Measurements from ENCODE around the gene APOBEC2. TPM values are rescaled to one million over a fixed set of nuclear protein-coding genes. Genes with fewer than 3 reads are reported as not detected.

Gene APOBEC2
- polyA plus RNA-seq, 1 donor (not counting 4 experiments of a cell fraction or from before 2014, with no cell fraction given), result 0.05 TPM

DNA sequence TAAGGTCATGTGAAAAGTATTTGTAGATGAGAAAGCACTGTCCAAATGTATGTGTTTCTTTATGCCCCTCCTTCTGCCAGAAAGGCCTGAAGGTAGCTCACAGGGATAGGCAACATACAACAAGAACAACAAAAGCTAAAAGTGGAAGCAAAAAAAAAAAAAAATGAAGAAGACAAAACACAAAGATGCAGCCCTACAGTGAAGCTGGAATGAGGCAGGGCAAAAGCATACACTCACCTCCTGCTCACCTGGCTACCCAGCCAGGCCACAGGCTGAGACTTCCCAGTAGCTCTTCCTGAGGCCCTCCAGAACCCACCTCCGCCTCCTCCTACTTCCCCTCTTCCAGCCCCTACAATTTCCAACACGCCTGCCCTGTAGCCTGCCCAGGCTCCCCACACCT is 16.4 kb upstream of the APOBEC2 start:
- no peaks in the 10 kb centered on the region for H3K9me3 ChIP-seq (ENCODE audit: control insufficient read depth, low read depth, low read length)
- peak overlapping the region in 2 of 3 experiments; percentile 23 to 27 for H3K4me3 ChIP-seq (ENCODE audit: control insufficient read depth in 2 of 3, extremely low read depth in 1 of 3, insufficient read depth in 2 of 3, low read depth in 1 of 3, low read length in 3 of 3)

DNA sequence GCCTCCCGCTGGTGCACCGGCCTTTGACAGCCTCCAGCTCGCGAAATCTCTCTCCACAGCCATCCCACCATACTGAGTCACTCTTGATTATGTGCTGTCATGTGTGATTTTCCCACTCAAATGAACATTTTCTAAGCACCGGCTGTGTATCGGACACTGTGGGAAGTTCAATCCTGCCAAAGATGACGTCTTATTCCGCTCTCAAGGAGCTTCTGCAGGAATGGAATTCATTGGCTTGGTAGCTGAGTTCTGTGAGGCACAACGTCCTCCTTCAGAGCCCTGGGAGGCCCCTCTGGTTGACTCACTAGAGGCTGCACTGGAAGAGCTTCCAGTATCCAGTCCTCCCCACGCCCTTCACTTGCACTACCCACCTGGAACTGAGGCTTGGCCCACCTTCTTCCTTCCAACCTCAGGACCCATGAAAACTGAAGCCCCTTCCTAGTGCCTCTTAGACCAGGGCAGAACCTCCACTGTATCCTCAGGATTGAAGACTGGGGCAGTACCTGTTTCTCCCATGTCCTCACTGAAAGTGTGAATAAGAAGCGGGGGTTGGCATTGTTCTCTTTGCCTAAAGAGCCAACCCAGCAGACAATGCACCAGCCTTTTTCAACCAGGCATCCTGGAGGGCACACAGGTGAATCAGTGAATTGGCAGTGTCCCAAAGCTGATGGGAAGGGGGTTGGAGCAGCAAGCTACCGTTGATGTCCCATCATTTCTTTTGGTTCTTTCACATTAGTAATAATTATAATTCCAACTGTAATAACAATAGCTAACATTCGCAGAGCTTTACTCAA is 15.7 kb upstream of the APOBEC2 start:
- dilution Hi-C loops (cut with MboI; ENCODE audit: extremely low pct_ligation_motif_present, low sequenced_read_pairs), result no loop called here
- peaks cover 45% of the 10 kb centered on the region for H3K4me1 ChIP-seq (ENCODE audit: control insufficient read depth, extremely low read depth, insufficient read depth, low read length)
- no peak for FAIRE-seq
- H3K4me3 ChIP-seq (ENCODE audit: control insufficient read depth in 2 of 3, extremely low read depth in 1 of 3, insufficient read depth in 2 of 3, low read depth in 1 of 3, low read length in 3 of 3), result peak overlapping the region in 2 of 3 experiments; percentile 23 to 27
- no peaks in the 10 kb centered on the region for H3K9me3 ChIP-seq (ENCODE audit: control insufficient read depth, low read depth, low read length)
- H3K27ac ChIP-seq (ENCODE audit: control insufficient read depth, insufficient read depth, low read length), result peak overlapping the region; percentile 47
- H3K9me1 ChIP-seq (ENCODE audit: control insufficient read depth, extremely low read depth, insufficient read depth, low read length), result no peaks in the 10 kb centered on the region
- H3K36me3 ChIP-seq (ENCODE audit: control insufficient read depth in 2 of 2, extremely low read depth in 1 of 2, insufficient read depth in 2 of 2, low read length in 2 of 2), result no peaks in the 10 kb centered on the region
- H3K27me3 ChIP-seq (ENCODE audit: control insufficient read depth, extremely low read depth, insufficient read depth, low read length), result no peaks in the 10 kb centered on the region
- no peaks in the 10 kb centered on the region for H4K20me1 ChIP-seq (ENCODE audit: control insufficient read depth, extremely low read depth, insufficient read depth, low read length)
- peak overlapping the region; percentile 70 for H3K4me2 ChIP-seq (ENCODE audit: control insufficient read depth, extremely low read depth, insufficient read depth, low read depth, low read length)
- H3K79me2 ChIP-seq (ENCODE audit: control insufficient read depth, insufficient read depth, low read length), result no peaks in the 10 kb centered on the region
- peak overlapping the region; percentile 16 for H3K9ac ChIP-seq (ENCODE audit: control insufficient read depth, extremely low read depth, insufficient read depth, low read length)
- TF ChIP-seq, protein P1, sequence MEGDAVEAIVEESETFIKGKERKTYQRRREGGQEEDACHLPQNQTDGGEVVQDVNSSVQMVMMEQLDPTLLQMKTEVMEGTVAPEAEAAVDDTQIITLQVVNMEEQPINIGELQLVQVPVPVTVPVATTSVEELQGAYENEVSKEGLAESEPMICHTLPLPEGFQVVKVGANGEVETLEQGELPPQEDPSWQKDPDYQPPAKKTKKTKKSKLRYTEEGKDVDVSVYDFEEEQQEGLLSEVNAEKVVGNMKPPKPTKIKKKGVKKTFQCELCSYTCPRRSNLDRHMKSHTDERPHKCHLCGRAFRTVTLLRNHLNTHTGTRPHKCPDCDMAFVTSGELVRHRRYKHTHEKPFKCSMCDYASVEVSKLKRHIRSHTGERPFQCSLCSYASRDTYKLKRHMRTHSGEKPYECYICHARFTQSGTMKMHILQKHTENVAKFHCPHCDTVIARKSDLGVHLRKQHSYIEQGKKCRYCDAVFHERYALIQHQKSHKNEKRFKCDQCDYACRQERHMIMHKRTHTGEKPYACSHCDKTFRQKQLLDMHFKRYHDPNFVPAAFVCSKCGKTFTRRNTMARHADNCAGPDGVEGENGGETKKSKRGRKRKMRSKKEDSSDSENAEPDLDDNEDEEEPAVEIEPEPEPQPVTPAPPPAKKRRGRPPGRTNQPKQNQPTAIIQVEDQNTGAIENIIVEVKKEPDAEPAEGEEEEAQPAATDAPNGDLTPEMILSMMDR (optimal IDR thresholded peaks at IDR 0.05 in 1 of 3, IDR thresholded peaks at IDR 0.05 in 1 of 3, conservative IDR thresholded peaks at IDR 0.05 in 1 of 3; ENCODE audit: extremely low read depth in 1 of 3, insufficient read depth in 2 of 3, low read length in 3 of 3), result peak in 1 of 3 experiments; percentile 27
- no peak for TF ChIP-seq EZH2 (IDR thresholded peaks at IDR 0.05; ENCODE audit: low read length)
- peak overlapping the region; percentile 36 for H2AFZ ChIP-seq (ENCODE audit: control insufficient read depth, low read length)
- DNase-seq (ENCODE audit: low read depth, low spot score), result no peak

More for the DNA sequence above, 16.4 kb upstream of the APOBEC2 start:
- DNase-seq (ENCODE audit: low read depth, low spot score) (no peak), FAIRE-seq (peak; percentile 78)
- Histone ChIP-seq H4K20me1 (ENCODE audit: control insufficient read depth, extremely low read depth, insufficient read depth, low read length) (no peaks in the 10 kb centered on the region), H3K9ac (ENCODE audit: control insufficient read depth, extremely low read depth, insufficient read depth, low read length) (peak overlapping the region; percentile 16), H2AFZ (ENCODE audit: control insufficient read depth, low read length) (no peak overlapping the region), H3K36me3 (ENCODE audit: control insufficient read depth in 2 of 2, extremely low read depth in 1 of 2, insufficient read depth in 2 of 2, low read length in 2 of 2) (no peaks in the 10 kb centered on the region), H3K9me1 (ENCODE audit: control insufficient read depth, extremely low read depth, insufficient read depth, low read length) (no peaks in the 10 kb centered on the region), H3K4me2 (ENCODE audit: control insufficient read depth, extremely low read depth, insufficient read depth, low read depth, low read length) (peak overlapping the region; percentile 70), H3K27me3 (ENCODE audit: control insufficient read depth, extremely low read depth, insufficient read depth, low read length) (no peaks in the 10 kb centered on the region), H3K79me2 (ENCODE audit: control insufficient read depth, insufficient read depth, low read length) (no peaks in the 10 kb centered on the region), H3K27ac (ENCODE audit: control insufficient read depth, insufficient read depth, low read length) (peak overlapping the region; percentile 47), H3K4me1 (ENCODE audit: control insufficient read depth, extremely low read depth, insufficient read depth, low read length) (peaks cover 45% of the 10 kb centered on the region)
- dilution Hi-C loops (cut with MboI; ENCODE audit: extremely low pct_ligation_motif_present, low sequenced_read_pairs), result no loop called here
- TF ChIP-seq, protein P1 (optimal IDR thresholded peaks at IDR 0.05 in 1 of 3, IDR thresholded peaks at IDR 0.05 in 1 of 3, conservative IDR thresholded peaks at IDR 0.05 in 1 of 3; ENCODE audit: extremely low read depth in 1 of 3, insufficient read depth in 2 of 3, low read length in 3 of 3), result no peak
- TF ChIP-seq EZH2 (IDR thresholded peaks at IDR 0.05; ENCODE audit: low read length), result no peak
